GM10266 (cell line): ENCODE results near the gene HPGDS.
A peak's percentile ranks its signal among the peaks of the same experiment; 100 is the strongest.
"Not testable (repeated sequence)": the region's sequence is repeated elsewhere in the genome, so short reads cannot be mapped to it uniquely, and the experiment has no call there.

Experiments
- DNase-seq: peaks from one replicate; pipeline ENCODE4 v3.0.0; 2012; ENCODE audit errors: extremely low spot score
- TF ChIP-seq, protein P1 (sequence below): IDR thresholded peaks from 2 replicates; pipeline ENCODE4 v1.5.1; 2012; ENCODE audit warnings: mild to moderate bottlenecking, low read depth; ENCODE audit not compliant: control insufficient read depth, insufficient read depth; ENCODE audit errors: missing control alignments

HPGDS gene

GRCh38 chr4:94325835-94326234, 16.8 kb downstream of the HPGDS start:
- TF ChIP-seq, protein P1, sequence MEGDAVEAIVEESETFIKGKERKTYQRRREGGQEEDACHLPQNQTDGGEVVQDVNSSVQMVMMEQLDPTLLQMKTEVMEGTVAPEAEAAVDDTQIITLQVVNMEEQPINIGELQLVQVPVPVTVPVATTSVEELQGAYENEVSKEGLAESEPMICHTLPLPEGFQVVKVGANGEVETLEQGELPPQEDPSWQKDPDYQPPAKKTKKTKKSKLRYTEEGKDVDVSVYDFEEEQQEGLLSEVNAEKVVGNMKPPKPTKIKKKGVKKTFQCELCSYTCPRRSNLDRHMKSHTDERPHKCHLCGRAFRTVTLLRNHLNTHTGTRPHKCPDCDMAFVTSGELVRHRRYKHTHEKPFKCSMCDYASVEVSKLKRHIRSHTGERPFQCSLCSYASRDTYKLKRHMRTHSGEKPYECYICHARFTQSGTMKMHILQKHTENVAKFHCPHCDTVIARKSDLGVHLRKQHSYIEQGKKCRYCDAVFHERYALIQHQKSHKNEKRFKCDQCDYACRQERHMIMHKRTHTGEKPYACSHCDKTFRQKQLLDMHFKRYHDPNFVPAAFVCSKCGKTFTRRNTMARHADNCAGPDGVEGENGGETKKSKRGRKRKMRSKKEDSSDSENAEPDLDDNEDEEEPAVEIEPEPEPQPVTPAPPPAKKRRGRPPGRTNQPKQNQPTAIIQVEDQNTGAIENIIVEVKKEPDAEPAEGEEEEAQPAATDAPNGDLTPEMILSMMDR, result no peak
- DNase-seq, result no peak

DNA sequence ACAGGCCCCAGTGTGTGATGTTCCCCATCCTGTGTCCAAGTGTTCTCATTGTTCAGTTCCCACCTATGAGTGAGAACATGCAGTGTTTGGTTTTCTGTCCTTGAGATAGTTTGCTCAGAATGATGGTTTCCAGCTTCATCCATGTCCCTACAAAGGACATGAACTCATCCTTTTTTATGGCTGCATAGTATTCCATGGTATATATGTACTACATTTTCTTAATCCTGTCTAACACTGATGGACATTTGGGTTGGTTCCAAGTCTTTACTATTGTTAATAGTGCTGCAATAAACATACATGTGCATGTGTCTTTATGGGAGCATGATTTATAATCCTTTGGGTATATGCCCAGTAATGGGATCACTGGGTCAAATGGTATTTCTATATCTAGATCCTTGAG, 22.7 kb downstream of the HPGDS start:
- not testable (repeated sequence) for DNase-seq

GRCh38 chr4:94307231-94307871, 35.3 kb downstream of the HPGDS start:
- TF ChIP-seq, protein P1, result no peak
- no peak for DNase-seq

GRCh38 chr4:94306713-94307112, 35.9 kb downstream of the HPGDS start:
- no peak for DNase-seq
- TF ChIP-seq, protein P1, result no peak

DNA sequence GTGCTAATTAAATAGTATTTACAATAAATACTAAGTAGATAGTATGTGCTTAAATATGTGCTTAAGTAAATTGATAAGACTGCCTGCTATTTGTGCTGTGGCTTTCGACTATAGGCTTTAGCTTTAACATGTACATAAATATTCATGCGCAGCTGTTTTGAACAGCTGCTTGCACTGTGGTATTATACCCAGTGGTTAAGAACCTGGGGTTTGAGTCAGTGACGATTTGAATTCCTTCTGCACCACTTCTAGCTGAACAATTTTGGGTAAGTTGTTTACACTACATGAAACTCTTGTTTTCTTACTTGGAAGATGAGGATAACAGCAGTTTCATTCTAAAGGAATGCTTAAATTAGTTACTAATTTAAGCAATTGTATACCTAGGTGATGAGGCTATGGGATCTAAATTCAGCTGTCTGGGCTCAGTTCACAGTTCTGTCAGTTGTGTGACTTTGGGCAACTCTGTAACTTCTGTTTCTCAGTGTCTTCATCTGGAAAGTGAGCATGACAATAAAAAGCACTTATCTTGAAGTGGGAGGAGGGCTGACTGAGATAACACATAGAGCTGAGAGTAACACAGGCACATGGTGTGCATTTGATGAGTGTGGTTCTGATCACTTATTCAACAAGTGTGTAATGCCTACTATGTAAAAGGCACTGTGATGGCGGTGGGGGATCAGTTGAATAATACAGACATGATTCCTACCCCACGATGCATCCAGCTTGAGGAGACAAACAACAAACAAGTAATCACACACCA, 37.0 kb downstream of the HPGDS start:
- no peak for DNase-seq

GRCh38 chr4:94304365-94304971, 38.2 kb downstream of the HPGDS start:
- peak; percentile 14 for DNase-seq
- TF ChIP-seq, protein P1, result peak; percentile 59

More for the DNA sequence above, 37.0 kb downstream of the HPGDS start:
- TF ChIP-seq, protein P1, result no peak

DNA sequence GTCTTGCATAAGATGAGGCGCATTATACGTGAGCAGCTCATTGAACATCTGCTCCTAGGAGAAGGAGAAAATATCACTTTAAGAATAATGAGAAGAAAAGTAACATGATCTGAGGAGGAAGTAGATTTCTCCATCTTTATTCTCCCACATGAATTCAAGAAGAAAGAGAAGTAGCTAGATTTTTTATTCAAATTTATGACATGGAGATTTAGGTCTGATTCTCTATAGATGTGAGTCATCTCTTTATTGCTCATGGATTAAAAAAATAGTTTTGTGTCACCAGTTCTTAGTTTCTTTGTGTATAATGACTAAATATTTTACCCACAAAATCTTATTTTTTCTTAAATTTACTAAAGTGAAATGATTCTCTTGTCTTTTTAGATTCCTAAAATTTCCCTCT, 40.4 kb downstream of the HPGDS start:
- TF ChIP-seq, protein P1, result no peak

More for the DNA sequence above, 40.4 kb downstream of the HPGDS start:
- no peak for DNase-seq
